ENCODE data around the gene HPN. TPM values are rescaled to one million over a fixed set of nuclear protein-coding genes. Genes with fewer than 3 reads are reported as not detected.

HPN gene
- total RNA-seq, 1 experiment from 2014 or later: 10.6 TPM

GRCh38 chr19:34995551-34995950 lies 46.0 kb upstream of the HPN start:
- TF ChIP-seq CTCF (conservative IDR thresholded peaks at IDR 0.05): no peak
- no peak overlapping the region for H2AFZ ChIP-seq (ENCODE audit: low read length)
- no peaks in the 10 kb centered on the region for H3K9me3 ChIP-seq (ENCODE audit: control insufficient read depth, low read depth, low read length)
- no peak overlapping the region for H4K8ac ChIP-seq (replicated peaks; ENCODE audit: insufficient read length, low read depth, low read length)
- no peaks in the 10 kb centered on the region for H4K20me1 ChIP-seq (ENCODE audit: control insufficient read depth, insufficient read depth, insufficient read length)
- no peak overlapping the region; the same call in 1 of the 2 replicates for H3K4ac ChIP-seq (ENCODE audit: low read depth, low read length)
- H3K18ac ChIP-seq (ENCODE audit: insufficient read length, low read depth, low read length): no peak overlapping the region
- no peaks in the 10 kb centered on the region for H3K79me1 ChIP-seq (ENCODE audit: insufficient read depth, low read depth, low read length, poor library complexity, severe bottlenecking)
- H2BK15ac ChIP-seq (ENCODE audit: low read depth, low read length): no peak overlapping the region
- no peak overlapping the region for H3K9ac ChIP-seq (ENCODE audit: extremely low read depth, insufficient read length, low read length)
- peaks cover 24 to 27% of the 10 kb centered on the region in 2 experiments for H3K4me1 Mint-ChIP-seq
- no peak overlapping the region for H3K4me3 Mint-ChIP-seq
- no peaks in the 10 kb centered on the region for H3K27me3 ChIP-seq (ENCODE audit: insufficient read depth, low read length)
- H3K27me3 Mint-ChIP-seq (ENCODE audit: low read depth): no peaks in the 10 kb centered on the region; the same call in 1 of the 2 replicates
- no peak overlapping the region for H3K14ac ChIP-seq (ENCODE audit: insufficient read depth, low read length)
- H3K56ac ChIP-seq (ENCODE audit: insufficient read length, low read depth, low read length): no peak overlapping the region
- no peak overlapping the region for H3T11ph ChIP-seq (ENCODE audit: low read length)
- no peak overlapping the region for H2BK12ac ChIP-seq (ENCODE audit: insufficient read length, low read depth, low read length)
- H3K9me3 Mint-ChIP-seq: peaks cover 0 to 5% of the 10 kb centered on the region in 2 experiments; a peak in 2 of 5 replicates
- H2BK5ac ChIP-seq (ENCODE audit: insufficient read length, low read length): no peak overlapping the region
- no peak for DNase-seq
- H3K36me3 Mint-ChIP-seq (ENCODE audit: insufficient read depth in 1 of 3, low read depth in 3 of 3): peaks cover 0 to 5% (median 0%) of the 10 kb centered on the region in 3 experiments; a peak in 3 of 7 replicates
- 0 out of 2 replicates have a peak, but pooled peaks cover 1% of the 10 kb centered on the region for H3K4me1 ChIP-seq (ENCODE audit: insufficient read depth, low read length)
- H3K79me2 ChIP-seq (ENCODE audit: insufficient read depth, low read length): no peaks in the 10 kb centered on the region; the same call in 1 of the 2 replicates
- no peak overlapping the region for H3K27ac ChIP-seq (ENCODE audit: insufficient read length, low read depth, low read length)
- H2BK120ac ChIP-seq (ENCODE audit: low read depth, low read length, poor library complexity, severe bottlenecking): no peak overlapping the region
- WGBS (ENCODE audit: extremely low coverage, insufficient read length, low lambda C conversion rate): no CpG with 5 or more reads among the region's 8 CpGs
- no peak overlapping the region for H3K23ac ChIP-seq (ENCODE audit: insufficient read length, low read depth, low read length)
- H3K23me2 ChIP-seq (ENCODE audit: insufficient read length, low read depth, low read length, poor library complexity, severe bottlenecking): peaks cover 13% of the 10 kb centered on the region
- no peak overlapping the region for H3K27ac Mint-ChIP-seq
- no peak overlapping the region for H2BK20ac ChIP-seq (ENCODE audit: low read depth, low read length, poor library complexity, severe bottlenecking)
- H4K5ac ChIP-seq (ENCODE audit: insufficient read length, low read depth, low read length): no peak overlapping the region
- no peak overlapping the region for H3K4me2 ChIP-seq (ENCODE audit: insufficient read depth, insufficient read length, low read length)
- no peak overlapping the region for H4K91ac ChIP-seq (ENCODE audit: insufficient read length, low read depth, low read length)
- H2AK5ac ChIP-seq (ENCODE audit: insufficient read length, low read length): no peak overlapping the region

All from H9 (cell line).